GM19238 (cell line): ENCODE measurements around the gene ODF2L.

Experiments
- DNase-seq: peaks from one replicate; pipeline ENCODE4 v3.0.0; 2011; ENCODE audit warnings: low spot score; ENCODE audit not compliant: insufficient read length

ODF2L gene

GRCh38 chr1:86322241-86322640 lies 73.9 kb downstream of the ODF2L start:
- no peak for DNase-seq

- no peak for DNase-seq
Observed at GRCh38 chr1:86318436-86318835, 77.7 kb downstream of the ODF2L start.

GRCh38 chr1:86317926-86318325 lies 78.2 kb downstream of the ODF2L start:
- no peak for DNase-seq

GRCh38 chr1:86305731-86306130 lies 90.4 kb downstream of the ODF2L start:
- DNase-seq = no peak

GRCh38 chr1:86303041-86303690 lies 93.0 kb downstream of the ODF2L start:
- DNase-seq = no peak
